ENCODE data around the gene CFAP221.

DNA sequence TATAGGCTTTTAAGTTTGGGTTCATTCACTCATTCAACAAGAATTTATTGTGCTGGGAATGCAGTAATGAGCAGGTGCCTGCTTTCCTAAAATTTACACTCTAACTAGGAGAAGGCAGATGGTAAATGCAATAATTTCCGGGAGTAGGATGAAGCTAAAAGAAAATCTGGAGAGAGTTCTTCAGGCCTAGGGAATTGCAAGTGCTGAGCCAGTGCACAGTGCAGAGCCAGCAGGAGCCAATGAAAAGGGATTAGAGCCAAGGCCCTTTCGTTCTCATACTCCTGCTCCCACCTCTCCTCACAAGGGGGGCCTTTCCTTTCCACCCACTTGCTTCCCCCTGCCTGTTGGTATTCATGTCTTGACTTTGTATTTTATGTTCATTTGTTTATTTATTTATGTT, 55.1 kb downstream of the CFAP221 start:
- no peak for TF ChIP-seq POLR2A (IDR thresholded peaks at IDR 0.05)
- TF ChIP-seq, protein P1, sequence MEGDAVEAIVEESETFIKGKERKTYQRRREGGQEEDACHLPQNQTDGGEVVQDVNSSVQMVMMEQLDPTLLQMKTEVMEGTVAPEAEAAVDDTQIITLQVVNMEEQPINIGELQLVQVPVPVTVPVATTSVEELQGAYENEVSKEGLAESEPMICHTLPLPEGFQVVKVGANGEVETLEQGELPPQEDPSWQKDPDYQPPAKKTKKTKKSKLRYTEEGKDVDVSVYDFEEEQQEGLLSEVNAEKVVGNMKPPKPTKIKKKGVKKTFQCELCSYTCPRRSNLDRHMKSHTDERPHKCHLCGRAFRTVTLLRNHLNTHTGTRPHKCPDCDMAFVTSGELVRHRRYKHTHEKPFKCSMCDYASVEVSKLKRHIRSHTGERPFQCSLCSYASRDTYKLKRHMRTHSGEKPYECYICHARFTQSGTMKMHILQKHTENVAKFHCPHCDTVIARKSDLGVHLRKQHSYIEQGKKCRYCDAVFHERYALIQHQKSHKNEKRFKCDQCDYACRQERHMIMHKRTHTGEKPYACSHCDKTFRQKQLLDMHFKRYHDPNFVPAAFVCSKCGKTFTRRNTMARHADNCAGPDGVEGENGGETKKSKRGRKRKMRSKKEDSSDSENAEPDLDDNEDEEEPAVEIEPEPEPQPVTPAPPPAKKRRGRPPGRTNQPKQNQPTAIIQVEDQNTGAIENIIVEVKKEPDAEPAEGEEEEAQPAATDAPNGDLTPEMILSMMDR (IDR thresholded peaks at IDR 0.05), result no peak
